K562 (cell line): Measurements from ENCODE around the gene RUVBL2. TPM values are rescaled to one million over a fixed set of nuclear protein-coding genes. Genes with fewer than 3 reads are reported as not detected.

ENCODE experiments used
- CCNT2 ChIP-seq: IDR thresholded peaks from 2 replicates; pipeline ENCODE4 v1.6.1; 2011; ENCODE audit warnings: borderline replicate concordance, low read depth, mild to moderate bottlenecking, moderate library complexity, mixed read lengths, low read length; ENCODE audit not compliant: insufficient read length; ENCODE audit errors: extremely low read depth
- CREB5 ChIP-seq: fragments of 250-450 bp; sonication (Bioruptor Pico); IDR thresholded peaks from 2 replicates; pipeline ENCODE4 v1.5.0; 2020; ENCODE audit warnings: mild to moderate bottlenecking
- ELF2 ChIP-seq: fragments of 250-450 bp; sonication (Bioruptor Pico); IDR thresholded peaks from 2 replicates; pipeline ENCODE4 v1.5.0; 2021; ENCODE audit warnings: mild to moderate bottlenecking
- FOXJ3 ChIP-seq: sonication (generic); formaldehyde crosslinking; IDR thresholded peaks from 2 replicates; pipeline ENCODE4 v1.4.0; 2020; ENCODE audit warnings: mild to moderate bottlenecking, missing genetic modification reagents
- GMEB1 ChIP-seq: fragments of 250-450 bp; sonication (Bioruptor Pico); IDR thresholded peaks from 2 replicates; pipeline ENCODE4 v1.4.0; 2020; ENCODE audit warnings: mild to moderate bottlenecking
- GTF2E2 ChIP-seq: fragments of 200-800 bp; sonication (Bioruptor generic); IDR thresholded peaks from 2 replicates; pipeline ENCODE4 v1.6.1; 2016; ENCODE audit warnings: missing genetic modification characterization, missing compliant biosample characterization
- HMG20B ChIP-seq: fragments of 250-450 bp; sonication (Bioruptor Pico); IDR thresholded peaks from 2 replicates; pipeline ENCODE4 v1.5.0; 2021; ENCODE audit warnings: mild to moderate bottlenecking
- NFIC ChIP-seq: fragments of 450-650 bp; IDR thresholded peaks from 2 replicates; pipeline ENCODE4 v1.6.1; 2017; ENCODE audit warnings: mild to moderate bottlenecking, inconsistent platforms
- PHF20 ChIP-seq: fragments of 450-650 bp; IDR thresholded peaks from 2 replicates; pipeline ENCODE4 v1.6.1; 2018; ENCODE audit not compliant: partially characterized antibody
- SMAD1 ChIP-seq: fragments of 150-350 bp; IDR thresholded peaks from 2 replicates; pipeline ENCODE4 v1.6.1; 2014; ENCODE audit warnings: low read length, low read depth; ENCODE audit not compliant: partially characterized antibody
- ZBTB17 ChIP-seq: fragments of 450-650 bp; formaldehyde crosslinking; IDR thresholded peaks from 2 replicates; pipeline ENCODE4 v1.4.0; 2020; ENCODE audit warnings: mild to moderate bottlenecking
- ZNF644 ChIP-seq: fragments of 200-800 bp; sonication (Bioruptor generic); IDR thresholded peaks from 2 replicates; pipeline ENCODE4 v1.6.1; 2016; ENCODE audit warnings: low read depth, missing genetic modification characterization, missing compliant biosample characterization
- ZNF695 ChIP-seq: fragments of 450-650 bp; formaldehyde crosslinking; IDR thresholded peaks from 2 replicates; pipeline ENCODE4 v1.4.0; 2020; ENCODE audit warnings: mild to moderate bottlenecking, moderate library complexity
- ZNF717 ChIP-seq: fragments of 250-450 bp; sonication (Bioruptor Pico); IDR thresholded peaks from 2 replicates; pipeline ENCODE4 v1.5.0; 2021
- polyA plus RNA-seq, 8 experiments: library from polyadenylated mRNA; depleted of rRNA in 4 of 8; stranded (reverse) in 5 of 8; unstranded in 3 of 8; fragments of >200 nt; fragmentation: Nextera tagmentation in 2 of 8; fragmentation: Illumina TruSeq in 1 of 8; extraction: Ambion mirVana in 2 of 8; extraction: Trizol in 1 of 8; gene quantifications; 2 replicates each; pipeline versions ENCODE4 v1.2.1 to v1.2.3, GENCODE V29; 2011 to 2014; ENCODE audit warnings: inconsistent platforms in 1 of 8, missing spikeins in 1 of 8
- total RNA-seq, 7 experiments: library from RNA; depleted of rRNA in 6 of 7; stranded (reverse); fragments of >200 nt in 6 of 7; fragmentation: Illumina TruSeq in 2 of 7; extraction: Trizol in 2 of 7; gene quantifications; 2 replicates each; pipeline versions ENCODE4 v1.2.1 to v1.2.3, GENCODE V29; 2011 to 2021; ENCODE audit warnings: low replicate concordance in 1 of 7
- TF ChIP-seq, protein P1 (sequence below), 2 experiments: fragments of 450-650 bp; IDR thresholded peaks; 2 replicates each; pipeline ENCODE4 v1.6.1; 2016; ENCODE audit warnings: mild to moderate bottlenecking in 2 of 2, borderline replicate concordance in 1 of 2, low read depth in 1 of 2, moderate library complexity in 1 of 2

The RUVBL2 gene
- total and polyA plus RNA-seq, 9 of the 15 experiments (the other 6 are each of a cell fraction or from before 2014, with no cell fraction given) = 71.4 to 453 (median 237) TPM

- no peak for TF ChIP-seq FOXJ3 (CRISPR knock-in tag)
- peak; percentile 39 for TF ChIP-seq PHF20
- peak; percentile 84 for TF ChIP-seq NFIC
- no peak for TF ChIP-seq CREB5 (CRISPR knock-in tag)
- no peak for TF ChIP-seq ELF2 (CRISPR knock-in tag)
- TF ChIP-seq SMAD1 = peak; percentile 97
- peak; percentile 49; the same call in 1 of the 2 replicates for TF ChIP-seq ZBTB17
- peak; percentile 96 for TF ChIP-seq CCNT2
- no peak for TF ChIP-seq GMEB1 (CRISPR knock-in tag)
- no peak for TF ChIP-seq ZNF644 (tag)
- TF ChIP-seq GTF2E2 (tag) = peak; percentile 99
- TF ChIP-seq ZNF717 (CRISPR knock-in tag) = no peak
- TF ChIP-seq, protein P1, sequence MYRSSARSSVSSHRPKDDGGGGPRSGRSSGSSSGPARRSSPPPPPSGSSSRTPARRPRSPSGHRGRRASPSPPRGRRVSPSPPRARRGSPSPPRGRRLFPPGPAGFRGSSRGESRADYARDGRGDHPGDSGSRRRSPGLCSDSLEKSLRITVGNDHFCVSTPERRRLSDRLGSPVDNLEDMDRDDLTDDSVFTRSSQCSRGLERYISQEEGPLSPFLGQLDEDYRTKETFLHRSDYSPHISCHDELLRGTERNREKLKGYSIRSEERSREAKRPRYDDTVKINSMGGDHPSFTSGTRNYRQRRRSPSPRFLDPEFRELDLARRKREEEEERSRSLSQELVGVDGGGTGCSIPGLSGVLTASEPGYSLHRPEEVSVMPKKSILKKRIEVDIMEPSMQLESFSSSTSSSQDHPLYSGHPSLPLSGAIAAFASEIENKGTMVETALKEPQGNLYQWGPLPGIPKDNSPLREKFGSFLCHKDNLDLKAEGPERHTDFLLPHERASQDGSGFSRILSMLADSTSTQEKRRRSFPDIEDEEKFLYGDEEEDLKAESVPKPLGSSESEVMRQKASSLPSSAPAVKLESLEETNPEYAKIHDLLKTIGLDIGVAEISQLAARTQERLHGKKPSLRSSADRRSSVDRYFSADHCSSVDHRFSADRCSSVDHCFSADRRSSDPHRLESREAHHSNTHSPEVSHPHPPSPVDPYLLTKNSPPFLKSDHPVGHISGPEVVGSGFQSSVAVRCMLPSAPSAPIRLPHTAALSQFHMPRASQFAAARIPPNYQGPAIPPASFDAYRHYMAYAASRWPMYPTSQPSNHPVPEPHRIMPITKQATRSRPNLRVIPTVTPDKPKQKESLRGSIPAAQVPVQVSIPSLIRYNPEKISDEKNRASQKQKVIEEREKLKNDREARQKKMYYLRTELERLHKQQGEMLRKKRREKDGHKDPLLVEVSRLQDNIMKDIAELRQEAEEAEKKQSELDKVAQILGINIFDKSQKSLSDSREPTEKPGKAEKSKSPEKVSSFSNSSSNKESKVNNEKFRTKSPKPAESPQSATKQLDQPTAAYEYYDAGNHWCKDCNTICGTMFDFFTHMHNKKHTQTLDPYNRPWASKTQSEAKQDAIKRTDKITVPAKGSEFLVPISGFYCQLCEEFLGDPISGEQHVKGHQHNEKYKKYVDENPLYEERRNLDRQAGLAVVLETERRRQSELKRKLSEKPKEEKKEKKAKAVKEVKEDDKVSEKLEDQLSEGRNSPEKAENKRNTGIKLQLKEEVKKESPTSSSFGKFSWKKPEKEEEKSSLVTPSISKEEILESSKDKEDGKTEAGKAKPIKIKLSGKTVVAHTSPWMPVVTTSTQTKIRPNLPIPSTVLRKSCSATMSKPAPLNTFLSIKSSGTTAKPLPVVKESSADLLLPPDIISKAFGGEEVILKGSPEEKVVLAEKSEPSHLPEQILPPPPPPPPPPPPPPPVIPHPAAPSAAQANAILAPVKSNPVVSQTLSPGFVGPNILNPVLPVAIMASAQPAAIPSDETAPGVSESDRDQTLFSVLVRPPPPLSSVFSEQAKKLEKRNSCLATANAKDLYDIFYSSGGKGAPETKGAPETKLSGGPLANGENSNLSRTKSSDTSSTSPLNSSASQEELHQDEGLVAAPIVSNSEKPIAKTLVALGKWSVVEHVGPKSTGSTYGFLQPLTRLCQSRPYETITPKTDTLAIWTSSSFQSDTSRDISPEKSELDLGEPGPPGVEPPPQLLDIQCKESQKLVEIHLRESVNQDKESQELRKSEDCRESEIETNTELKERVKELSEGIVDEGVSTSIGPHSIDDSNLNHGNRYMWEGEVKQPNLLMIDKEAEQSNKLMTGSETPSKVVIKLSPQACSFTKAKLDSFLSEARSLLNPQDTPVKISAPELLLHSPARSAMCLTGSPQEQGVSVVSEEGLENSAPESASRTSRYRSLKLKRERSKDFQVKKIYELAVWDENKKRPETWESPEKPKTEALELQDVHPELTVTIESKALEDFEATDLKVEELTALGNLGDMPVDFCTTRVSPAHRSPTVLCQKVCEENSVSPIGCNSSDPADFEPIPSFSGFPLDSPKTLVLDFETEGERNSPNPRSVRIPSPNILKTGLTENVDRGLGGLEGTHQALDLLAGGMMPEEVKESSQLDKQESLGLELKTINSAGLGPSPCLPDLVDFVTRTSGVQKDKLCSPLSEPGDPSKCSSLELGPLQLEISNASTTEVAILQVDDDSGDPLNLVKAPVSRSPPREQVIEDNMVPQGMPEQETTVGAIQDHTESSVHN (IDR thresholded peaks at IDR 0.05; ENCODE audit: borderline replicate concordance in 1 of 2, low read depth in 1 of 2) = 0 out of 4 replicates have a peak, but pooled peaks of 1 of the 2 experiments have one; percentile 23
- TF ChIP-seq HMG20B (CRISPR knock-in tag) = no peak
- TF ChIP-seq ZNF695 = no peak
Measured at GRCh38 chr19:48965040-48965805, 28.5 kb upstream of the RUVBL2 start, which contains the start of gene FTL (continued).
